ENCODE measurements around the gene KCNG4. TPM values are rescaled to one million over a fixed set of nuclear protein-coding genes. Genes with fewer than 3 reads are reported as not detected.

The KCNG4 gene
- total and polyA plus RNA-seq, 2 experiments from 2014 or later: 0.07 TPM; not detected in 1

DNA sequence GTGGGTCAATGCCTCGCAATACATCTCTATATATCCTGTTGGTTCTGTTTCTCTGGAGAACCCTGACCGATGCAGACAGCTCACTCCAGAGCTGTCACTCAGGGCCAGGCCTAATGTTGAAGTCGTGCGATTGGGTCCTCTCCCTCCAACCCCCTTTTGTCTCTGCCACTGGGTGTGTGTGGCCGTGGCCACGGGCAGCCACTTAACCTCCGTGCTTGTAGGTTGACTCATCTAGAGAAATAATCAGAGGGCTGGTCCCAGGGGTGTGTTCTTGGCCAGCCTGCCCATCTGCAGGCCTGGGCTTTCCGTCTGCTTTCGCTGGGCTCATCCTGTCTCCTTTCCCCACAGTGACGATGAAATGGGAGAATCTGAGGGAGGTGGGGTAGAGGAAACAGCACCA, 41.4 kb downstream of the KCNG4 start:
- no peaks in the 10 kb centered on the region for H3K4me1 ChIP-seq (ENCODE audit: insufficient read depth)
- Mint-ChIP-seq H3K4me1 (peaks cover 22% of the 10 kb centered on the region), H3K27ac (no peak overlapping the region), H3K27me3 (ENCODE audit: insufficient read depth, low read depth, poor library complexity) (peaks cover 12% of the 10 kb centered on the region), H3K4me3 (no peak overlapping the region), H3K9me3 (no peaks in the 10 kb centered on the region), H3K36me3 (ENCODE audit: low read depth) (no peaks in the 10 kb centered on the region)
- no peak for ATAC-seq
- H3K9me2 ChIP-seq (ENCODE audit: insufficient read depth): no peaks in the 10 kb centered on the region
- no peaks in the 10 kb centered on the region for H3K27me3 ChIP-seq (ENCODE audit: insufficient read depth)
- TF ChIP-seq, protein P1, sequence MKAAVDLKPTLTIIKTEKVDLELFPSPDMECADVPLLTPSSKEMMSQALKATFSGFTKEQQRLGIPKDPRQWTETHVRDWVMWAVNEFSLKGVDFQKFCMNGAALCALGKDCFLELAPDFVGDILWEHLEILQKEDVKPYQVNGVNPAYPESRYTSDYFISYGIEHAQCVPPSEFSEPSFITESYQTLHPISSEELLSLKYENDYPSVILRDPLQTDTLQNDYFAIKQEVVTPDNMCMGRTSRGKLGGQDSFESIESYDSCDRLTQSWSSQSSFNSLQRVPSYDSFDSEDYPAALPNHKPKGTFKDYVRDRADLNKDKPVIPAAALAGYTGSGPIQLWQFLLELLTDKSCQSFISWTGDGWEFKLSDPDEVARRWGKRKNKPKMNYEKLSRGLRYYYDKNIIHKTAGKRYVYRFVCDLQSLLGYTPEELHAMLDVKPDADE (IDR thresholded peaks at IDR 0.05): no peak
- TF ChIP-seq STAT1 (IDR thresholded peaks at IDR 0.05; ENCODE audit: unreplicated experiment) (no peak), EZH2 (IDR thresholded peaks at IDR 0.05; ENCODE audit: low read depth, unreplicated experiment) (no peak), ZNF331 (CRISPR knock-in tag; IDR thresholded peaks at IDR 0.05; ENCODE audit: low read depth) (no peak), JUNB (IDR thresholded peaks at IDR 0.05; ENCODE audit: unreplicated experiment) (no peak), ZNF114 (CRISPR knock-in tag; IDR thresholded peaks at IDR 0.05) (no peak), CREB1 (CRISPR knock-in tag; IDR thresholded peaks at IDR 0.05; ENCODE audit: low read depth) (no peak), NANOG (IDR thresholded peaks at IDR 0.05; ENCODE audit: borderline replicate concordance) (no peak), POLR2AphosphoS5 (IDR thresholded peaks at IDR 0.05; ENCODE audit: low read depth) (no peak), EZH2phosphoT487 (IDR thresholded peaks at IDR 0.05; ENCODE audit: unreplicated experiment) (no peak)
- TF ChIP-seq, protein P2, sequence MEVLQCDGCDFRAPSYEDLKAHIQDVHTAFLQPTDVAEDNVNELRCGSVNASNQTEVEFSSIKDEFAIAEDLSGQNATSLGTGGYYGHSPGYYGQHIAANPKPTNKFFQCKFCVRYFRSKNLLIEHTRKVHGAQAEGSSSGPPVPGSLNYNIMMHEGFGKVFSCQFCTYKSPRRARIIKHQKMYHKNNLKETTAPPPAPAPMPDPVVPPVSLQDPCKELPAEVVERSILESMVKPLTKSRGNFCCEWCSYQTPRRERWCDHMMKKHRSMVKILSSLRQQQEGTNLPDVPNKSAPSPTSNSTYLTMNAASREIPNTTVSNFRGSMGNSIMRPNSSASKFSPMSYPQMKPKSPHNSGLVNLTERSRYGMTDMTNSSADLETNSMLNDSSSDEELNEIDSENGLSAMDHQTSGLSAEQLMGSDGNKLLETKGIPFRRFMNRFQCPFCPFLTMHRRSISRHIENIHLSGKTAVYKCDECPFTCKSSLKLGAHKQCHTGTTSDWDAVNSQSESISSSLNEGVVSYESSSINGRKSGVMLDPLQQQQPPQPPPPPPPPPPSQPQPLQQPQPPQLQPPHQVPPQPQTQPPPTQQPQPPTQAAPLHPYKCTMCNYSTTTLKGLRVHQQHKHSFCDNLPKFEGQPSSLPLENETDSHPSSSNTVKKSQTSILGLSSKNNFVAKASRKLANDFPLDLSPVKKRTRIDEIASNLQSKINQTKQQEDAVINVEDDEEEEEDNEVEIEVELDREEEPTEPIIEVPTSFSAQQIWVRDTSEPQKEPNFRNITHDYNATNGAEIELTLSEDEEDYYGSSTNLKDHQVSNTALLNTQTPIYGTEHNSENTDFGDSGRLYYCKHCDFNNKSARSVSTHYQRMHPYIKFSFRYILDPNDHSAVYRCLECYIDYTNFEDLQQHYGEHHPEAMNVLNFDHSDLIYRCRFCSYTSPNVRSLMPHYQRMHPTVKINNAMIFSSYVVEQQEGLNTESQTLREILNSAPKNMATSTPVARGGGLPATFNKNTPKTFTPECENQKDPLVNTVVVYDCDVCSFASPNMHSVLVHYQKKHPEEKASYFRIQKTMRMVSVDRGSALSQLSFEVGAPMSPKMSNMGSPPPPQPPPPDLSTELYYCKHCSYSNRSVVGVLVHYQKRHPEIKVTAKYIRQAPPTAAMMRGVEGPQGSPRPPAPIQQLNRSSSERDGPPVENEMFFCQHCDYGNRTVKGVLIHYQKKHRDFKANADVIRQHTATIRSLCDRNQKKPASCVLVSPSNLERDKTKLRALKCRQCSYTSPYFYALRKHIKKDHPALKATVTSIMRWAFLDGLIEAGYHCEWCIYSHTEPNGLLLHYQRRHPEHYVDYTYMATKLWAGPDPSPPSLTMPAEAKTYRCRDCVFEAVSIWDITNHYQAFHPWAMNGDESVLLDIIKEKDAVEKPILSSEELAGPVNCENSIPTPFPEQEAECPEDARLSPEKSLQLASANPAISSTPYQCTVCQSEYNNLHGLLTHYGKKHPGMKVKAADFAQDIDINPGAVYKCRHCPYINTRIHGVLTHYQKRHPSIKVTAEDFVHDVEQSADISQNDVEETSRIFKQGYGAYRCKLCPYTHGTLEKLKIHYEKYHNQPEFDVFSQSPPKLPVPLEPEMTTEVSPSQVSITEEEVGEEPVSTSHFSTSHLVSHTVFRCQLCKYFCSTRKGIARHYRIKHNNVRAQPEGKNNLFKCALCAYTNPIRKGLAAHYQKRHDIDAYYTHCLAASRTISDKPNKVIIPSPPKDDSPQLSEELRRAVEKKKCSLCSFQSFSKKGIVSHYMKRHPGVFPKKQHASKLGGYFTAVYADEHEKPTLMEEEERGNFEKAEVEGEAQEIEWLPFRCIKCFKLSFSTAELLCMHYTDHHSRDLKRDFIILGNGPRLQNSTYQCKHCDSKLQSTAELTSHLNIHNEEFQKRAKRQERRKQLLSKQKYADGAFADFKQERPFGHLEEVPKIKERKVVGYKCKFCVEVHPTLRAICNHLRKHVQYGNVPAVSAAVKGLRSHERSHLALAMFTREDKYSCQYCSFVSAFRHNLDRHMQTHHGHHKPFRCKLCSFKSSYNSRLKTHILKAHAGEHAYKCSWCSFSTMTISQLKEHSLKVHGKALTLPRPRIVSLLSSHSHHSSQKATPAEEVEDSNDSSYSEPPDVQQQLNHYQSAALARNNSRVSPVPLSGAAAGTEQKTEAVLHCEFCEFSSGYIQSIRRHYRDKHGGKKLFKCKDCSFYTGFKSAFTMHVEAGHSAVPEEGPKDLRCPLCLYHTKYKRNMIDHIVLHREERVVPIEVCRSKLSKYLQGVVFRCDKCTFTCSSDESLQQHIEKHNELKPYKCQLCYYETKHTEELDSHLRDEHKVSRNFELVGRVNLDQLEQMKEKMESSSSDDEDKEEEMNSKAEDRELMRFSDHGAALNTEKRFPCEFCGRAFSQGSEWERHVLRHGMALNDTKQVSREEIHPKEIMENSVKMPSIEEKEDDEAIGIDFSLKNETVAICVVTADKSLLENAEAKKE (CRISPR knock-in tag; IDR thresholded peaks at IDR 0.05): no peak
- TF ChIP-seq, protein P3, sequence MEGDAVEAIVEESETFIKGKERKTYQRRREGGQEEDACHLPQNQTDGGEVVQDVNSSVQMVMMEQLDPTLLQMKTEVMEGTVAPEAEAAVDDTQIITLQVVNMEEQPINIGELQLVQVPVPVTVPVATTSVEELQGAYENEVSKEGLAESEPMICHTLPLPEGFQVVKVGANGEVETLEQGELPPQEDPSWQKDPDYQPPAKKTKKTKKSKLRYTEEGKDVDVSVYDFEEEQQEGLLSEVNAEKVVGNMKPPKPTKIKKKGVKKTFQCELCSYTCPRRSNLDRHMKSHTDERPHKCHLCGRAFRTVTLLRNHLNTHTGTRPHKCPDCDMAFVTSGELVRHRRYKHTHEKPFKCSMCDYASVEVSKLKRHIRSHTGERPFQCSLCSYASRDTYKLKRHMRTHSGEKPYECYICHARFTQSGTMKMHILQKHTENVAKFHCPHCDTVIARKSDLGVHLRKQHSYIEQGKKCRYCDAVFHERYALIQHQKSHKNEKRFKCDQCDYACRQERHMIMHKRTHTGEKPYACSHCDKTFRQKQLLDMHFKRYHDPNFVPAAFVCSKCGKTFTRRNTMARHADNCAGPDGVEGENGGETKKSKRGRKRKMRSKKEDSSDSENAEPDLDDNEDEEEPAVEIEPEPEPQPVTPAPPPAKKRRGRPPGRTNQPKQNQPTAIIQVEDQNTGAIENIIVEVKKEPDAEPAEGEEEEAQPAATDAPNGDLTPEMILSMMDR (conservative IDR thresholded peaks at IDR 0.05; ENCODE audit: low read depth in 2 of 2): no peak
- TF ChIP-seq, protein P4, sequence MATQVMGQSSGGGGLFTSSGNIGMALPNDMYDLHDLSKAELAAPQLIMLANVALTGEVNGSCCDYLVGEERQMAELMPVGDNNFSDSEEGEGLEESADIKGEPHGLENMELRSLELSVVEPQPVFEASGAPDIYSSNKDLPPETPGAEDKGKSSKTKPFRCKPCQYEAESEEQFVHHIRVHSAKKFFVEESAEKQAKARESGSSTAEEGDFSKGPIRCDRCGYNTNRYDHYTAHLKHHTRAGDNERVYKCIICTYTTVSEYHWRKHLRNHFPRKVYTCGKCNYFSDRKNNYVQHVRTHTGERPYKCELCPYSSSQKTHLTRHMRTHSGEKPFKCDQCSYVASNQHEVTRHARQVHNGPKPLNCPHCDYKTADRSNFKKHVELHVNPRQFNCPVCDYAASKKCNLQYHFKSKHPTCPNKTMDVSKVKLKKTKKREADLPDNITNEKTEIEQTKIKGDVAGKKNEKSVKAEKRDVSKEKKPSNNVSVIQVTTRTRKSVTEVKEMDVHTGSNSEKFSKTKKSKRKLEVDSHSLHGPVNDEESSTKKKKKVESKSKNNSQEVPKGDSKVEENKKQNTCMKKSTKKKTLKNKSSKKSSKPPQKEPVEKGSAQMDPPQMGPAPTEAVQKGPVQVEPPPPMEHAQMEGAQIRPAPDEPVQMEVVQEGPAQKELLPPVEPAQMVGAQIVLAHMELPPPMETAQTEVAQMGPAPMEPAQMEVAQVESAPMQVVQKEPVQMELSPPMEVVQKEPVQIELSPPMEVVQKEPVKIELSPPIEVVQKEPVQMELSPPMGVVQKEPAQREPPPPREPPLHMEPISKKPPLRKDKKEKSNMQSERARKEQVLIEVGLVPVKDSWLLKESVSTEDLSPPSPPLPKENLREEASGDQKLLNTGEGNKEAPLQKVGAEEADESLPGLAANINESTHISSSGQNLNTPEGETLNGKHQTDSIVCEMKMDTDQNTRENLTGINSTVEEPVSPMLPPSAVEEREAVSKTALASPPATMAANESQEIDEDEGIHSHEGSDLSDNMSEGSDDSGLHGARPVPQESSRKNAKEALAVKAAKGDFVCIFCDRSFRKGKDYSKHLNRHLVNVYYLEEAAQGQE (IDR thresholded peaks at IDR 0.05; ENCODE audit: unreplicated experiment): no peak
- no peaks in the 10 kb centered on the region for H3K79me2 ChIP-seq (replicated peaks; ENCODE audit: insufficient read depth)
- no peak overlapping the region for H2AFZ ChIP-seq
- DNase-seq (ENCODE audit: low spot score): no peak
- H4K20me1 ChIP-seq (replicated peaks; ENCODE audit: insufficient read depth): no peaks in the 10 kb centered on the region
- no peaks in the 10 kb centered on the region for H3F3A ChIP-seq (replicated peaks; ENCODE audit: low read depth)
- no peaks in the 10 kb centered on the region for H3K36me3 ChIP-seq (ENCODE audit: insufficient read depth)
- H3K4me2 ChIP-seq: no peak overlapping the region
- no peak overlapping the region for H3K27ac ChIP-seq (ENCODE audit: low read depth)
- H3K4me3 ChIP-seq: no peak overlapping the region

Data from GM23338 (cell line).